Left lung (tissue), 10 donors: Measurements from ENCODE around the gene ACTN1. TPM values are rescaled to one million over a fixed set of nuclear protein-coding genes. Genes with fewer than 3 reads are reported as not detected.

ENCODE experiments used
- ATAC-seq: fragments of 200-7000 bp; cut with Tn5 transposase; one replicate; pipeline ENCODE4 v1.9.1; 2020; ENCODE audit warnings: moderate library complexity
- DNase-seq, 4 donors: peaks; one replicate each; pipeline ENCODE4 v3.0.0-alpha.2; 2013 to 2020
- H3K27ac ChIP-seq, 2 donors: fragments of 200-600 bp; sonication (generic) in 1 of 2; one replicate each; pipeline versions ENCODE4 v1.5.0 to v1.8.0; 2020 to 2021
- H3K27me3 ChIP-seq, 2 donors: fragments of 200-600 bp; sonication (generic) in 1 of 2; one replicate each; pipeline versions ENCODE4 v1.5.0 to v1.8.0; 2020 to 2021
- H3K36me3 ChIP-seq, 2 donors: fragments of 200-600 bp; sonication (generic) in 1 of 2; one replicate each; pipeline versions ENCODE4 v1.5.0 to v1.8.0; 2020 to 2021
- H3K4me1 ChIP-seq, 2 donors: fragments of 200-600 bp; one replicate each; pipeline ENCODE4 v1.8.0; 2021
- H3K4me3 ChIP-seq, 2 donors: fragments of 200-600 bp; sonication (generic) in 1 of 2; one replicate each; pipeline versions ENCODE4 v1.5.0 to v1.8.0; 2020 to 2021; ENCODE audit warnings: mild to moderate bottlenecking in 1 of 2
- H3K9me3 ChIP-seq, 2 donors: fragments of 200-600 bp; sonication (generic) in 1 of 2; one replicate each; pipeline versions ENCODE4 v1.5.0 to v1.8.0; 2020 to 2021
- CTCF ChIP-seq, 2 donors: fragments of 200-600 bp; sonication (generic) in 1 of 2; IDR thresholded peaks; one replicate each; pipeline versions ENCODE4 v1.5.0 to v1.8.0; 2021; ENCODE audit warnings: antibody characterized with exemption in 2 of 2
- intact Hi-C, 2 donors: fragments of 100-400 bp; cut with DNase I; formaldehyde crosslinking; loops; one replicate each; pipeline versions ENCODE4 v1.11.2 to v1.14.2; 2022
- polyA plus RNA-seq, 6 donors: library from polyadenylated mRNA; unstranded; fragments of 120-200 nt; gene quantifications; one replicate each; pipeline ENCODE4 v1.2.1, GENCODE V29; 2013; ENCODE audit not compliant: insufficient read length in 6 of 6
- total RNA-seq, 2 donors: library from RNA; stranded (reverse); fragmentation: NEBNext Ultra II Directional; extraction: Animal tissue kit (Norgen Biotek cat#: 25700); gene quantifications; one replicate each; pipeline ENCODE4 v1.2.1, GENCODE V29; 2021
- donor health status: DM: no; HTN: yes; CAD: no.
- donor health status: DM: no; HTN: no; CAD: no.

ACTN1 gene
- total and polyA plus RNA-seq, 8 donors: 125 to 225 (median 146) TPM

- intact Hi-C loops: no loop called here
- Histone ChIP-seq H3K4me3 (no peak overlapping the region), H3K9me3 (no peaks in the 10 kb centered on the region), H3K4me1 (peaks cover 0 to 12% of the 10 kb centered on the region in 2 donors), H3K27me3 (no peaks in the 10 kb centered on the region), H3K36me3 (peaks cover 5 to 88% of the 10 kb centered on the region in 2 donors), H3K27ac (peak overlapping the region in 1 of 2 donors; percentile 43)
- ATAC-seq: no peak
- no peak for TF ChIP-seq CTCF (IDR thresholded peaks at IDR 0.05)
- DNase-seq: peak in 1 of 4 donors; percentile 37
Observed at GRCh38 chr14:68897559-68898155, 81.4 kb downstream of the ACTN1 start.

- H3K4me3 ChIP-seq: no peak overlapping the region
- no peak for TF ChIP-seq CTCF (IDR thresholded peaks at IDR 0.05)
- ATAC-seq (no peak), DNase-seq (no peak)
- H3K9me3 ChIP-seq: no peaks in the 10 kb centered on the region
- intact Hi-C loops: no loop called here
- H3K4me1 ChIP-seq: peaks cover 0 to 12% of the 10 kb centered on the region in 2 donors
- peaks cover 5 to 88% of the 10 kb centered on the region in 2 donors for H3K36me3 ChIP-seq
- no peaks in the 10 kb centered on the region for H3K27me3 ChIP-seq
- H3K27ac ChIP-seq: no peak overlapping the region
Observed at GRCh38 chr14:68896132-68896531, 83.0 kb downstream of the ACTN1 start.

GRCh38 chr14:68894802-68895703 is 84.0 kb downstream of the ACTN1 start:
- H3K27me3 ChIP-seq: no peaks in the 10 kb centered on the region
- no peaks in the 10 kb centered on the region for H3K9me3 ChIP-seq
- H3K4me3 ChIP-seq: no peak overlapping the region
- H3K4me1 ChIP-seq: peaks cover 0 to 6% of the 10 kb centered on the region in 2 donors
- TF ChIP-seq CTCF (IDR thresholded peaks at IDR 0.05): no peak
- intact Hi-C loops: no loop called here
- peaks cover 1 to 88% of the 10 kb centered on the region in 2 donors for H3K36me3 ChIP-seq
- ATAC-seq: no peak
- no peak overlapping the region for H3K27ac ChIP-seq
- DNase-seq: no peak

- DNase-seq: no peak
- ATAC-seq: peak; percentile 25
- intact Hi-C loops: no loop called here
- Histone ChIP-seq H3K27ac (no peak overlapping the region), H3K9me3 (no peaks in the 10 kb centered on the region), H3K36me3 (peaks cover 0 to 93% of the 10 kb centered on the region in 2 donors), H3K4me1 (no peaks in the 10 kb centered on the region), H3K4me3 (no peak overlapping the region), H3K27me3 (no peaks in the 10 kb centered on the region)
- TF ChIP-seq CTCF (IDR thresholded peaks at IDR 0.05): no peak
Observed at GRCh38 chr14:68894123-68894522, 85.0 kb downstream of the ACTN1 start.

- Histone ChIP-seq H3K27me3 (no peaks in the 10 kb centered on the region), H3K4me1 (no peaks in the 10 kb centered on the region), H3K27ac (no peak overlapping the region), H3K36me3 (peaks cover 0 to 98% of the 10 kb centered on the region in 2 donors), H3K9me3 (no peaks in the 10 kb centered on the region), H3K4me3 (no peak overlapping the region)
- ATAC-seq: no peak
- intact Hi-C loops: no loop called here
- peak in 1 of 4 donors; percentile 47 for DNase-seq
- TF ChIP-seq CTCF (IDR thresholded peaks at IDR 0.05): no peak
Observed at GRCh38 chr14:68893566-68893965, 85.5 kb downstream of the ACTN1 start.
